OCI-LY3 (cell line): ENCODE data around the gene MOV10.

Source experiments
- H2AFZ ChIP-seq: fragments of 200-600, 300-600 bp; shearing (Covaris generic); 2 replicates; pipeline ENCODE4 v1.6.0; 2014; ENCODE audit warnings: antibody characterized with exemption, low read depth, low read length
- H3K27ac ChIP-seq: fragments of 200-600, 300-600 bp; sonication (generic); 2 replicates; pipeline ENCODE4 v1.5.1; 2014; ENCODE audit warnings: mild to moderate bottlenecking, low read length, moderate library complexity, mixed read lengths
- H3K27me3 ChIP-seq: fragments of 200-600, 300-600 bp; sonication (generic); 2 replicates; pipeline ENCODE4 v1.6.1; 2014; ENCODE audit warnings: low read depth, low read length, mixed read lengths
- H3K36me3 ChIP-seq: fragments of 200-600, 300-600 bp; sonication (generic); replicated peaks from 2 replicates; pipeline ENCODE3; 2014; ENCODE audit warnings: low read depth, low read length, mixed read lengths
- H3K4me1 ChIP-seq: fragments of 300-600, 200-600 bp; sonication (generic); 2 replicates; pipeline ENCODE4 v1.6.1; 2014; ENCODE audit warnings: low read length, mixed read lengths
- H3K4me2 ChIP-seq: fragments of 200-600, 300-600 bp; sonication (generic); 2 replicates; pipeline ENCODE4 v1.6.1; 2014; ENCODE audit warnings: low read length, mixed read lengths
- H3K4me3 ChIP-seq: fragments of 300-600, 200-600 bp; sonication (generic); 2 replicates; pipeline ENCODE4 v1.5.1; 2014; ENCODE audit warnings: antibody characterized with exemption, mild to moderate bottlenecking, low read length, moderate library complexity
- H3K79me2 ChIP-seq: fragments of 300-600, 200-600 bp; shearing (Covaris generic); 2 replicates; pipeline ENCODE4 v1.6.1; 2014; ENCODE audit warnings: mild to moderate bottlenecking, low read length, mixed read lengths
- H3K9ac ChIP-seq: fragments of 300-600, 200-600 bp; shearing (Covaris generic); 2 replicates; pipeline ENCODE4 v1.6.0; 2014; ENCODE audit warnings: mild to moderate bottlenecking, low read length, moderate library complexity
- H3K9me3 ChIP-seq: fragments of 200-600, 300-600 bp; shearing (Covaris generic); 2 replicates; pipeline ENCODE4 v1.6.1; 2014; ENCODE audit warnings: low read length, mixed read lengths; ENCODE audit not compliant: insufficient read depth
- H4K20me1 ChIP-seq: fragments of 200-600, 300-600 bp; sonication (generic); 2 replicates; pipeline ENCODE4 v1.6.1; 2016; ENCODE audit warnings: low read length, mixed read lengths; ENCODE audit not compliant: insufficient read depth
- EZH2phosphoT487 ChIP-seq: fragments of 200-600 bp; shearing (Covaris generic); IDR thresholded peaks from 2 replicates; pipeline ENCODE4 v1.6.1; 2018; ENCODE audit warnings: antibody characterized with exemption, mixed run types, low read depth
- TF ChIP-seq, protein P1 (sequence below): fragments of 200-600, 300-600 bp; sonication (generic); IDR thresholded peaks from 2 replicates; pipeline ENCODE4 v1.5.1; 2014; ENCODE audit warnings: antibody characterized with exemption, low read length, low read depth

The MOV10 gene, protein sequence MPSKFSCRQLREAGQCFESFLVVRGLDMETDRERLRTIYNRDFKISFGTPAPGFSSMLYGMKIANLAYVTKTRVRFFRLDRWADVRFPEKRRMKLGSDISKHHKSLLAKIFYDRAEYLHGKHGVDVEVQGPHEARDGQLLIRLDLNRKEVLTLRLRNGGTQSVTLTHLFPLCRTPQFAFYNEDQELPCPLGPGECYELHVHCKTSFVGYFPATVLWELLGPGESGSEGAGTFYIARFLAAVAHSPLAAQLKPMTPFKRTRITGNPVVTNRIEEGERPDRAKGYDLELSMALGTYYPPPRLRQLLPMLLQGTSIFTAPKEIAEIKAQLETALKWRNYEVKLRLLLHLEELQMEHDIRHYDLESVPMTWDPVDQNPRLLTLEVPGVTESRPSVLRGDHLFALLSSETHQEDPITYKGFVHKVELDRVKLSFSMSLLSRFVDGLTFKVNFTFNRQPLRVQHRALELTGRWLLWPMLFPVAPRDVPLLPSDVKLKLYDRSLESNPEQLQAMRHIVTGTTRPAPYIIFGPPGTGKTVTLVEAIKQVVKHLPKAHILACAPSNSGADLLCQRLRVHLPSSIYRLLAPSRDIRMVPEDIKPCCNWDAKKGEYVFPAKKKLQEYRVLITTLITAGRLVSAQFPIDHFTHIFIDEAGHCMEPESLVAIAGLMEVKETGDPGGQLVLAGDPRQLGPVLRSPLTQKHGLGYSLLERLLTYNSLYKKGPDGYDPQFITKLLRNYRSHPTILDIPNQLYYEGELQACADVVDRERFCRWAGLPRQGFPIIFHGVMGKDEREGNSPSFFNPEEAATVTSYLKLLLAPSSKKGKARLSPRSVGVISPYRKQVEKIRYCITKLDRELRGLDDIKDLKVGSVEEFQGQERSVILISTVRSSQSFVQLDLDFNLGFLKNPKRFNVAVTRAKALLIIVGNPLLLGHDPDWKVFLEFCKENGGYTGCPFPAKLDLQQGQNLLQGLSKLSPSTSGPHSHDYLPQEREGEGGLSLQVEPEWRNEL

DNA sequence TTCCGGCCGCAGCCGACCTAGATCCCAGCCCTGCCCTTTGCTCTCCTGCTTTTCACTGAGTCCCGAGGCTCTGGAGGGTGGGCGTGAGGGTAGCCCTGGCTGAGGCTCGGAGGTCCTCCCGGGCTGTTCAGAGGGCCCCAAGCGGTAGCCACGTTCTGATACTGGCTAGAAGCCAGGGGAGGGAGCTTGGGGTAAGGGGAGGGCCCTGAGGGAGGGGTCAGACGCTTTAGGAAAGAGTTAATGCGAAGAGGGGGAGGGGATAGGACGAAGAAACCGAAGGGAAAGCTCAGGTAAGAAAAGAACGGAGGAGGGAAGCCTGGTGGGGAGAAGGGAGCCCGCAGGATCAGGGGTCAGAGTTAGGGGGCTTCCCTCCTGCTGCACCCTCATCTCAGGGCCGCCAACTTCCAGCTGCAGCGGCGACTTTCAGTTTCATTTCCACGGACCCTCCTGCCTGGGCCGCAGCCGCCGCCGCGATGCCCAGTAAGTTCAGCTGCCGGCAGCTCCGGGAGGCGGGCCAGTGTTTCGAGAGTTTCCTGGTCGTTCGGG lies at the start of gene MOV10:
Gene MOV10 (plus strand): TSS at position 220 of the 546 bp plus-strand sequence. CDS start 254 bp downstream, at position 474.
- H4K20me1 ChIP-seq: no peaks in the 10 kb centered on the region
- H3K9ac ChIP-seq: peak within 1 kb of the TSS; percentile 90
- H3K79me2 ChIP-seq: no peaks in the 10 kb centered on the region
- H3K27ac ChIP-seq: peak within 1 kb of the TSS; percentile 41
- H2AFZ ChIP-seq: peak within 1 kb of the TSS; percentile 39
- H3K4me2 ChIP-seq: peak within 1 kb of the TSS; percentile 99
- peaks cover 20% of the 10 kb centered on the region for H3K4me1 ChIP-seq
- TF ChIP-seq, protein P1, sequence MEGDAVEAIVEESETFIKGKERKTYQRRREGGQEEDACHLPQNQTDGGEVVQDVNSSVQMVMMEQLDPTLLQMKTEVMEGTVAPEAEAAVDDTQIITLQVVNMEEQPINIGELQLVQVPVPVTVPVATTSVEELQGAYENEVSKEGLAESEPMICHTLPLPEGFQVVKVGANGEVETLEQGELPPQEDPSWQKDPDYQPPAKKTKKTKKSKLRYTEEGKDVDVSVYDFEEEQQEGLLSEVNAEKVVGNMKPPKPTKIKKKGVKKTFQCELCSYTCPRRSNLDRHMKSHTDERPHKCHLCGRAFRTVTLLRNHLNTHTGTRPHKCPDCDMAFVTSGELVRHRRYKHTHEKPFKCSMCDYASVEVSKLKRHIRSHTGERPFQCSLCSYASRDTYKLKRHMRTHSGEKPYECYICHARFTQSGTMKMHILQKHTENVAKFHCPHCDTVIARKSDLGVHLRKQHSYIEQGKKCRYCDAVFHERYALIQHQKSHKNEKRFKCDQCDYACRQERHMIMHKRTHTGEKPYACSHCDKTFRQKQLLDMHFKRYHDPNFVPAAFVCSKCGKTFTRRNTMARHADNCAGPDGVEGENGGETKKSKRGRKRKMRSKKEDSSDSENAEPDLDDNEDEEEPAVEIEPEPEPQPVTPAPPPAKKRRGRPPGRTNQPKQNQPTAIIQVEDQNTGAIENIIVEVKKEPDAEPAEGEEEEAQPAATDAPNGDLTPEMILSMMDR: no peak
- no peak for TF ChIP-seq EZH2phosphoT487
- H3K27me3 ChIP-seq: no peaks in the 10 kb centered on the region
- peaks cover 3% of the 10 kb centered on the region for H3K36me3 ChIP-seq
- H3K4me3 ChIP-seq: peak within 1 kb of the TSS; percentile 98
- no peaks in the 10 kb centered on the region for H3K9me3 ChIP-seq

DNA sequence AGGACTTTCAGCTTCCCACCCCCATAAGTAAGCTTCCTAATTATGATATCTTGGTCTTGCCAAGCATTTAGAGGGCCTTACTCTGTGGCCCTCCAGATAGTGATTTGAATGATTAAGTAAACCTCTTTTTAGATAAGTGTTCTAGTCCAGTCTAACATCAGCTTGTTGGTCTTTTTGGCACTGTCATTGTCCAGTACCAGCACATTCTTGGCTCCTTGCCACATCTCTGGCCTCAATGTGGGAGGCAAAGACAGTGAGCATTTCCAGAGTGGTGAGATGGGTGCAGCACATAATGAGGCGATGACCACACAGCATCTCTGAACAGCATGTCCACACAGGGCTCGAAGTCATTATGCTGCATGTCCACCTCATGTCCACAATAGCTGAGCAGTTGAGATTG lies 48.8 kb upstream of the MOV10 start:
- H3K79me2 ChIP-seq: peaks cover 100% of the 10 kb centered on the region

DNA sequence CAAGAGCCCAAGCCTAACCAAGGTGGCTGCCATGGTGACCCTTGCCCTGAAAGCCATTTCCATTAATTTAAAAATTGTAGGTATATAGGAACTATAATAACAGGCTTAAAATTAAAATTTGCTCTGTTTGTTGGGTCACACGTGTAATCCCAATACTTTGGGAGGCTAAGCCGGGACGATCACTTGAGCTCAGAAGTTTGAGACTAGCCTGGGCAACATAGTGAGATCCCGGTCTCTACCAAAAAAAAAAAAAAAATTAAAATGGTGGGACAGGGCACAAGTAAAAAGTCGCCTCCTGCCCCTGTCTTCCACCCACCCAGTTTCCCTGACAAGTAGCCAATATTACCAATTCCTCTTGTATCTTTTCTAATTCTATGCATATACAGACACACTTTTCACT lies 48.3 kb upstream of the MOV10 start:
- Histone ChIP-seq H3K9ac (no peak overlapping the region), H3K4me1 (peaks cover 23% of the 10 kb centered on the region), H3K4me2 (no peak overlapping the region), H3K27me3 (no peaks in the 10 kb centered on the region), H3K4me3 (no peak overlapping the region), H3K36me3 (peaks cover 21% of the 10 kb centered on the region), H4K20me1 (peaks cover 79% of the 10 kb centered on the region), H2AFZ (no peak overlapping the region), H3K79me2 (peaks cover 100% of the 10 kb centered on the region), H3K9me3 (no peaks in the 10 kb centered on the region), H3K27ac (no peak overlapping the region)
- TF ChIP-seq EZH2phosphoT487: no peak
- TF ChIP-seq, protein P1: no peak

More for the DNA sequence above, 48.8 kb upstream of the MOV10 start:
- H3K4me2 ChIP-seq: no peak overlapping the region
- H4K20me1 ChIP-seq: peaks cover 76% of the 10 kb centered on the region
- H3K36me3 ChIP-seq: peaks cover 16% of the 10 kb centered on the region
- no peak overlapping the region for H3K27ac ChIP-seq
- H3K9ac ChIP-seq: no peak overlapping the region
- H2AFZ ChIP-seq: no peak overlapping the region
- TF ChIP-seq, protein P1: no peak
- no peak for TF ChIP-seq EZH2phosphoT487
- H3K9me3 ChIP-seq: no peaks in the 10 kb centered on the region
- no peaks in the 10 kb centered on the region for H3K27me3 ChIP-seq
- peaks cover 23% of the 10 kb centered on the region for H3K4me1 ChIP-seq
- no peak overlapping the region for H3K4me3 ChIP-seq
